ENCODE results near the gene MINDY1. TPM values are rescaled to one million over a fixed set of nuclear protein-coding genes. Genes with fewer than 3 reads are reported as not detected.

Gene MINDY1
- total and polyA plus RNA-seq, 10 of the 15 experiments (the other 5 are each of a cell fraction or from before 2014, with no cell fraction given): 0.48 to 8.8 (median 5.0) TPM

GRCh38 chr1:151009674-151010345 is 3.1 kb upstream of the MINDY1 start:
- WGBS (ENCODE audit: insufficient coverage, insufficient replicate concordance, low lambda C conversion rate, missing lambda C conversion rate): 90% methylated on average over 8 of the region's 8 CpGs
- ChIA-PET CTCF (interaction anchor here (0.6 to 1.9 kb wide), 4 partner anchors 14 to 147 kb away, joined by 3 to 4 read pairs (median 4); partner anchors contain the start of gene TNFAIP8L2), RAD21 (ENCODE audit: unreplicated experiment) (interaction anchor here (0.9 kb wide), 1 partner anchor 90 kb away, joined by 3 read pairs; no protein-coding TSS in a partner anchor), SMC1A (ENCODE audit: uncharacterized antibody, unreplicated experiment) (interaction anchor here (0.6 to 1.0 kb wide), 2 partner anchors 48 to 90 kb away, joined by 3 read pairs; no protein-coding TSS in a partner anchor), POLR2A (interaction anchor here (0.5 to 1.7 kb wide), 4 partner anchors 15 to 166 kb away, joined by 3 to 6 read pairs (median 4); partner anchors contain the start of gene TMOD4)
- Histone ChIP-seq H3K36me3 (ENCODE audit: control insufficient read depth in 2 of 2, insufficient read depth in 2 of 2, low read length in 1 of 2) (no peaks in the 10 kb centered on the region), H3K79me2 (ENCODE audit: control insufficient read depth, insufficient read depth, low read length) (peaks cover 16% of the 10 kb centered on the region), H3K27ac (ENCODE audit: control insufficient read depth, insufficient read depth) (no peak overlapping the region), H4K20me1 (ENCODE audit: control insufficient read depth, insufficient read depth) (no peaks in the 10 kb centered on the region), H3K4me3 (peak overlapping the region; percentile 90; the same call in 1 of the 2 replicates), H3K9me3 (replicated peaks; ENCODE audit: control insufficient read depth, insufficient read depth, low read length) (no peaks in the 10 kb centered on the region), H2AFZ (ENCODE audit: control insufficient read depth, low read depth, low read length) (no peak overlapping the region), H3K27me3 (replicated peaks in 1 of 2; ENCODE audit: control insufficient read depth in 2 of 2, insufficient read depth in 2 of 2, low read length in 1 of 2) (no peaks in the 10 kb centered on the region), H3K4me1 (ENCODE audit: control insufficient read depth, insufficient read depth, low read length) (peaks cover 7% of the 10 kb centered on the region), H3K9ac (ENCODE audit: control insufficient read depth, insufficient read depth, low read length) (no peak overlapping the region), H3K4me2 (ENCODE audit: control insufficient read depth, insufficient read depth) (peak overlapping the region; percentile 99; the same call in 1 of the 2 replicates)
- no peak for DNase-seq (ENCODE audit: low read depth, low spot score)
- no peak for TF ChIP-seq NBN (IDR thresholded peaks at IDR 0.05)
- no peak for TF ChIP-seq ATF7 (IDR thresholded peaks at IDR 0.05; ENCODE audit: low read depth)
- TF ChIP-seq BMI1 (IDR thresholded peaks at IDR 0.05; ENCODE audit: borderline replicate concordance): no peak
- no peak for TF ChIP-seq MTA2 (IDR thresholded peaks at IDR 0.05; ENCODE audit: low read depth)
- TF ChIP-seq HSF1 (IDR thresholded peaks at IDR 0.05; ENCODE audit: low read depth, low read length): no peak
- TF ChIP-seq RUNX3 (IDR thresholded peaks at IDR 0.05; ENCODE audit: low read length): no peak
- no peak for TF ChIP-seq CEBPB (IDR thresholded peaks at IDR 0.05; ENCODE audit: borderline replicate concordance in 1 of 2, low read depth in 2 of 2, low read length in 2 of 2)
- TF ChIP-seq STAT3 (IDR thresholded peaks at IDR 0.05; ENCODE audit: low read depth, low read length): no peak
- no peak for TF ChIP-seq IRF5 (IDR thresholded peaks at IDR 0.05; ENCODE audit: borderline replicate concordance)
- intact Hi-C loops (cut with micrococcal nuclease; ENCODE audit: unreplicated experiment) (no loop called here), in situ Hi-C loops (cut with MboI) (no loop called here)
- BruUV-seq (replicated peaks): no TSS peak
- no peak for FAIRE-seq
- ATAC-seq: no peak
